Activated T-helper 1 cell treated with anti-CD3 and anti-CD28 coated beads, Interleukin-2, amount 50 U/mL, for 16 hours (primary cell): Measurements from ENCODE around the gene RHOH.
"Not testable (repeated sequence)": the region's sequence is repeated elsewhere in the genome, so short reads cannot be mapped to it uniquely, and the experiment has no call there.

Source experiments
- DNase-seq, 2 donors: peaks; one replicate each; pipeline ENCODE4 v3.0.0-alpha.2; 2020; ENCODE audit warnings: low read depth in 1 of 2, low spot score in 1 of 2

Gene RHOH

DNA sequence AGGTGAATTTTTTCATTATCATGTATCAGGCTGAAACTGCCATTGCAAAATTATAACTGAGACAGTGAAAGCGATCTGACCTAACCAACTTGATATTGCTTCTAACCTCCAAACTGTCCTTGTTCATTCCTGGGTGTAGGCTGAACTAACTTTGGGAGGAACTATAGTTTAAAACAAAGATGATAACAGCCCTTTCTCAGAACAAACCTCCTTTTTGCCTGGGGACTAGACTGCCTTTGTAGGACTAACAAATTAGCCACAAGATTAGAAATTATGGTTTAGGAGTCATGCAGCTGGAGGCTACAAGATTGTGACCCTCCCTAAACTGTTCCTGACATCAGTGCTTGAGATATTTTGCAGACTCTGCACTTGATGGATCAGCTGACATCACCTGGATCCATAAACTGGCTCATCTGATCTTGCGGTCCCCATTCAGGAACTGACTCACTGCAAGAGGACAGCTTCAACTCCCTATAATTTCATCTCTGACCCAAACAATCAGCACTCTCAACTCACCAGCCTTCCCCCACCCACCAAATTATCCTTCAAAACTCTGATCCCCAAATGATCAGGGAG lies 93.9 kb downstream of the RHOH start:
- not testable (repeated sequence) for DNase-seq

DNA sequence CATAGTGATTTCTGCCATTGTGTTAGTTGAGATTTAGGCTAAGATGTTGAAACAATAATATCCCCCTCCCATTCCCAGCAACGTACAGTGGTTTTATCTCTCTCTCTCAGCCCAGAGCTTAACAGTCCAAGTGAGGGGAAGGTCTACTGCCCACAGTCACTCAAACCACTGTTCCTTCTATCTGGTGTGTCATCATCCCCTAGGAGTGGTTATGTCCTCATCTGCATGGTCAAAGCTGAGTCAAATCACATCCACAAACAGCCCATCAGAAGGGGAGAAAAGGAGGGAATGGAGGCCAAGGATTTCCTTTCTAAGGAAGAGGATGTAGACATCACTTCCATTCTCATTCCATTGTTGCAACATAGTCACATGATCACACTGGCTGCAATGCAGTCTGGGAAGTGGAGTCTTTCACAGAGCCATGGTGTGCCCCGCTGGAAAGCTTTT lies 95.5 kb downstream of the RHOH start:
- no peak for DNase-seq

DNA sequence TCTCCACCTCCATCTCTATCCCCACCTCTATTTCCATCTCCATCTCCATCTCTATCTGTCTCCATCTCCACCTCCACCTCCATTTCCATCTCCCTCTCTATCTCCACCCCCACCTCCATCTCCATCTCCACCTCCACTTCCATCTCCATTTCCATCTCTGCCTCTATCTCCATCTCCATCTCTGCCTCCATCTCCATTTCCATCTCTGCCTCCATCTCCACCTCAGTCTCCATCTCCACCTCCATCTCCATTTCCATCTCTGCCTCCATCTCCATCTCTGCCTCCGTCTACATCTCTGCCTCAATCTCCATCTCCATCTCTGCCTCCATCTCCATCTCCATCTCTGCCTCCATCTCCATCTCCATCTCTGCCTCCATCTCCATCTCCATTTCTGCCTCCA lies 97.5 kb downstream of the RHOH start:
- no peak for DNase-seq

DNA sequence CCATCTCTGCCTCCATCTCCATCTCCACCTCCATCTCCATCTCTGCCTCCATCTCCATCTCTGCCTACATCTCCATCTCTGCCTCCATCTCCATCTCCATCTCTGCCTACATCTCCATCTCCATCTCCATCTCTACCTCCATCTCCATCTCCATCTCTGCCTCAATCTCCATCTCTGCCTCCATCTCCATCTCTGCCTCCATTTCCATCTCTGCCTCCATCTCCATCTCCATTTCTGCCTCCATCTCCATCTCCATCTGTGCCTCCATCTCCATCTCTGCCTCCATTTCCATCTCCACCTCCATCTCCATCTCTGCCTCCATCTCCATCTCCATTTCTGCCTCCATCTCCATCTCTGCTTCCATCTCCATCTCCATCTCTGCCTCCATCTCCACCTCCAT lies 98.2 kb downstream of the RHOH start:
- DNase-seq: not testable (repeated sequence)

DNA sequence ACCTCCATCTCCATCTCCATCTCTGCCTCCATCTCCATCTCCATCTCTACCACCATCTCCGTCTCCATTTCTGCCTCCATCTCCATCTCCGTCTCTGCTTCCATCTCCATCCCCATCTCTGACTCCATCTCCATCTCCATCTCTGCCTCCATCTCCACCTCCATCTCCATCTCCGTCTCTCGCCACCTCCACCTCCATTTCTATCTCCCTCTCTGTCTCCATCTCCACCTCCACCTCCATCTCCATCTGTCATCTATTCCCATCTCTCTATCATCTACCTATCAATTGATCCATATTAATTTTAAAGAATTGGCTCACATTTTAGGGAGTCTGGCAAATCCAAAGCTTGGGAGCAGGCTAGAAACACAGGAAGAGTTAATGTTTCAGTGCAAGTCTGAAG lies 98.7 kb downstream of the RHOH start:
- no peak for DNase-seq
